ENCODE data around the gene ENO1. TPM values are rescaled to one million over a fixed set of nuclear protein-coding genes. Genes with fewer than 3 reads are reported as not detected.
"Not testable (repeated sequence)": the region's sequence is repeated elsewhere in the genome, so short reads cannot be mapped to it uniquely, and the experiment has no call there.

ENO1 gene
- total and polyA plus RNA-seq, 12 donors = 73.3 to 581 (median 141) TPM

DNA sequence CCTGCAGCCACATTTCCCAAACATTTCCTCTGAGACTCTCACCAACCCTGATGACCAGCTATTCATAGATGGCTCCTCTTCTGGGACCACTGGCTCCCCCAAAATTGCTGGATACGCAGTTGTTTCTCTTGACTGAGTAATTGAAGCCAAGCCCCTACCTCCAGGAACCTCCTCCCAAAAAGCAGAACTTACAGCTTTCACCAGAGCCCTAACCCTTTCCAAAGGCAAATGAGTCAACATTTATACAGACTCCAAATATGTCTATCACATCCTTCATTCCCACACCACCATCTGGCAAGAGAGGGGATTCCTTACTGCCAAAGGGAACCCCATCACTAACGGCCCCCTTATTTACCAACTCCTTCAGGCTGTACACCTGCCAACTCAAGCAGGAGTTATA, 46.9 kb upstream of the ENO1 start:
- Histone ChIP-seq H3K4me1 (no peaks in the 10 kb centered on the region), H3K9me3 (no peaks in the 10 kb centered on the region), H3K27me3 (no peaks in the 10 kb centered on the region), H3K36me3 (no peaks in the 10 kb centered on the region), H3K4me3 (no peak overlapping the region), H3K27ac (no peak overlapping the region)
- DNase-seq = no peak
- no peak for ATAC-seq
- TF ChIP-seq, protein P1, sequence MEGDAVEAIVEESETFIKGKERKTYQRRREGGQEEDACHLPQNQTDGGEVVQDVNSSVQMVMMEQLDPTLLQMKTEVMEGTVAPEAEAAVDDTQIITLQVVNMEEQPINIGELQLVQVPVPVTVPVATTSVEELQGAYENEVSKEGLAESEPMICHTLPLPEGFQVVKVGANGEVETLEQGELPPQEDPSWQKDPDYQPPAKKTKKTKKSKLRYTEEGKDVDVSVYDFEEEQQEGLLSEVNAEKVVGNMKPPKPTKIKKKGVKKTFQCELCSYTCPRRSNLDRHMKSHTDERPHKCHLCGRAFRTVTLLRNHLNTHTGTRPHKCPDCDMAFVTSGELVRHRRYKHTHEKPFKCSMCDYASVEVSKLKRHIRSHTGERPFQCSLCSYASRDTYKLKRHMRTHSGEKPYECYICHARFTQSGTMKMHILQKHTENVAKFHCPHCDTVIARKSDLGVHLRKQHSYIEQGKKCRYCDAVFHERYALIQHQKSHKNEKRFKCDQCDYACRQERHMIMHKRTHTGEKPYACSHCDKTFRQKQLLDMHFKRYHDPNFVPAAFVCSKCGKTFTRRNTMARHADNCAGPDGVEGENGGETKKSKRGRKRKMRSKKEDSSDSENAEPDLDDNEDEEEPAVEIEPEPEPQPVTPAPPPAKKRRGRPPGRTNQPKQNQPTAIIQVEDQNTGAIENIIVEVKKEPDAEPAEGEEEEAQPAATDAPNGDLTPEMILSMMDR (IDR thresholded peaks at IDR 0.05) = no peak
- intact Hi-C loops (cut with DNase I) = loop anchor here in 4 of 10 donors (5.0 to 10.0 kb wide), 2 partner anchors 77 to 179 kb away; no protein-coding TSS in a partner anchor
- WGBS, 2 donors = 58 to 64% methylated on average over 2 of the region's 2 CpGs

- ATAC-seq (no peak), DNase-seq (no peak)
- Histone ChIP-seq H3K36me3 (no peaks in the 10 kb centered on the region), H3K9me3 (no peaks in the 10 kb centered on the region), H3K4me1 (peaks cover 0 to 3% (median 0%) of the 10 kb centered on the region in 9 donors), H3K27ac (no peak overlapping the region), H3K27me3 (no peaks in the 10 kb centered on the region), H3K4me3 (no peak overlapping the region)
- TF ChIP-seq, protein P1 (IDR thresholded peaks at IDR 0.05) = no peak
- intact Hi-C loops (cut with DNase I) = loop anchor here in 8 of 10 donors (5.0 to 10.0 kb wide), 4 partner anchors 34 to 182 kb away; no protein-coding TSS in a partner anchor
- 96% methylated on average over 9 of the region's 9 CpGs for WGBS, 2 donors
Measured at GRCh38 chr1:8922962-8923361, 44.5 kb upstream of the ENO1 start.

GRCh38 chr1:8917536-8917935, 39.0 kb upstream of the ENO1 start:
- not testable (repeated sequence) for ATAC-seq, H3K27ac ChIP-seq, H3K4me3 ChIP-seq, H3K27me3 ChIP-seq, H3K36me3 ChIP-seq, DNase-seq, H3K9me3 ChIP-seq, H3K4me1 ChIP-seq
- WGBS, 2 donors = 76 to 78% methylated on average over 10 of the region's 10 CpGs
- intact Hi-C loops (cut with DNase I) = loop anchor here in 8 of 10 donors (5.0 to 10.0 kb wide), 4 partner anchors 70 to 277 kb away; no protein-coding TSS in a partner anchor

- no peak overlapping the region for H3K27ac ChIP-seq
- H3K4me1 ChIP-seq = peaks cover 0 to 4% (median 0%) of the 10 kb centered on the region in 9 donors
- WGBS, 2 donors = 52 to 66% methylated on average over 3 of the region's 3 CpGs
- H3K36me3 ChIP-seq = no peaks in the 10 kb centered on the region
- H3K4me3 ChIP-seq = no peak overlapping the region
- DNase-seq = no peak
- ATAC-seq = no peak
- intact Hi-C loops (cut with DNase I) = loop anchor here in 8 of 10 donors (5.0 to 10.0 kb wide), 4 partner anchors 72 to 279 kb away; no protein-coding TSS in a partner anchor
- H3K9me3 ChIP-seq = no peaks in the 10 kb centered on the region
- TF ChIP-seq, protein P1 (IDR thresholded peaks at IDR 0.05) = no peak
- H3K27me3 ChIP-seq = peaks cover 0 to 6% (median 0%) of the 10 kb centered on the region in 7 donors
Measured at GRCh38 chr1:8915446-8915845, 37.0 kb upstream of the ENO1 start.

DNA sequence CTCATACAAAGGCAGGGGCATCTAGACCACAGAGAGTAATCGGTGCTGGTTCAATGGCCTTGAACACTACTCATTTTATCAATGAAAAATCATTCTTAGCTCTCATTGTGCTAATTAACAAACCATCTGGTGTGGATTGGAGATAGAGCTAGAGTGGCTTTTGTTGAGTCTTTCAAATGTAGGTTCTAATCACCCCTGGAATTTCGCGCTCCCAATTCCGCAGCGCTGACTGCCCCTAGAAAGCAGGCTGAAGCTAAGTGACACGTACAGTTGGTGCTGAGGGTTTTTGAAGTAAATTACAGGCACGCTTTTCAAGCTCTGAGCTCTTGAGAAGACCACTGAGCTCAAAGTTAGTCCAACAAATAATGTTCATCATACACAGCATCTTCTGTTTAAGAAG, 36.0 kb upstream of the ENO1 start:
- intact Hi-C loops (cut with DNase I) = loop anchor here in 1 of 10 donors (10.0 kb wide), 1 partner anchor 280 kb away; no protein-coding TSS in a partner anchor
- TF ChIP-seq, protein P1 (IDR thresholded peaks at IDR 0.05) = no peak
- Histone ChIP-seq H3K27me3 (peaks cover 0 to 6% (median 0%) of the 10 kb centered on the region in 7 donors), H3K4me1 (peaks cover 0 to 4% (median 0%) of the 10 kb centered on the region in 9 donors), H3K4me3 (no peak overlapping the region), H3K36me3 (no peaks in the 10 kb centered on the region), H3K27ac (no peak overlapping the region), H3K9me3 (no peaks in the 10 kb centered on the region)
- no peak for DNase-seq
- WGBS, 2 donors = 76 to 84% methylated on average over 7 of the region's 7 CpGs
- no peak for ATAC-seq
